ENCODE measurements around the gene CNKSR3.

CNKSR3 gene

GRCh38 chr6:154500769-154501577 is 9.5 kb downstream of the CNKSR3 start:
- FAIRE-seq = no peak

GRCh38 chr6:154499855-154500589 is 10.5 kb downstream of the CNKSR3 start:
- FAIRE-seq = no peak

- no peak for FAIRE-seq
Observed at GRCh38 chr6:154498340-154498934, 12.0 kb downstream of the CNKSR3 start.

- FAIRE-seq = no peak
Observed at GRCh38 chr6:154496793-154497517, 13.5 kb downstream of the CNKSR3 start.

GRCh38 chr6:154496186-154496585 is 14.3 kb downstream of the CNKSR3 start:
- no peak for FAIRE-seq

GRCh38 chr6:154494592-154495311 is 15.7 kb downstream of the CNKSR3 start:
- no peak for FAIRE-seq

- FAIRE-seq = no peak
Observed at GRCh38 chr6:154491567-154492470, 18.7 kb downstream of the CNKSR3 start.

- no peak for FAIRE-seq
Observed at GRCh38 chr6:154489822-154490221, 20.7 kb downstream of the CNKSR3 start.

- no peak for FAIRE-seq
Observed at GRCh38 chr6:154488802-154489437, 21.6 kb downstream of the CNKSR3 start.

- no peak for FAIRE-seq
Observed at GRCh38 chr6:154488248-154488593, 22.3 kb downstream of the CNKSR3 start.

GRCh38 chr6:154487367-154488247 is 22.9 kb downstream of the CNKSR3 start:
- FAIRE-seq = no peak

GRCh38 chr6:154485815-154486214 is 24.7 kb downstream of the CNKSR3 start:
- FAIRE-seq = no peak

GRCh38 chr6:154484942-154485341 is 25.5 kb downstream of the CNKSR3 start:
- FAIRE-seq = no peak

GRCh38 chr6:154482858-154483257 is 27.6 kb downstream of the CNKSR3 start:
- FAIRE-seq = no peak

GRCh38 chr6:154481521-154482013 is 28.9 kb downstream of the CNKSR3 start:
- FAIRE-seq = no peak

- FAIRE-seq = no peak
Observed at GRCh38 chr6:154479771-154480639, 30.5 kb downstream of the CNKSR3 start.

GRCh38 chr6:154479351-154479769 is 31.1 kb downstream of the CNKSR3 start:
- FAIRE-seq = no peak

GRCh38 chr6:154478701-154479060 is 31.8 kb downstream of the CNKSR3 start:
- FAIRE-seq = no peak
